ENCODE data around the gene SLX1A. TPM values are rescaled to one million over a fixed set of nuclear protein-coding genes. Genes with fewer than 3 reads are reported as not detected.
"Not testable (repeated sequence)": the region's sequence is repeated elsewhere in the genome, so short reads cannot be mapped to it uniquely, and the experiment has no call there.

The SLX1A gene
- total RNA-seq, 2 donors from 2014 or later, result 18.7 to 24.8 TPM

DNA sequence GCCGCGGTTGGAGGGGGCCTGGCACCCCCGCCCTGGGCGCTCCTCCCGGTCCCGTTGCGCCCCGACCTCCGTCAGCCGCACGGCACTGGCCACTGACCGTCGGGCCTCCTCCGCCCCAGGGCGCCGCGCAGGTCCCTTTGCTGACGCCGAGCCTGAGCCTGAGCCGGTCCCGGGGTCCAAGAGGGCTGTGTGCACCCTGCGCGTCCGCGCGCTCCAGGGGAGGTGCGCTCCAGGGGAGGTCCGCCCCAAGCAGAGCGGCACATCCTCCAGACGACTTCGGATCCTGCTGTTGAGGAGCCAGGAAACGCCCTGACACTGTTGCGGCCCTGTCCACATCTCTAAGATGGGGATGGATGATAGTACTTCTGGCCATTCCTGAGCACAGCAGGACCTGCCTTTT is 12.6 kb downstream of the SLX1A start:
- intact Hi-C loops (cut with DNase I); DNase-seq: not testable (repeated sequence)
- ATAC-seq, result peak; percentile 24 to 44

DNA sequence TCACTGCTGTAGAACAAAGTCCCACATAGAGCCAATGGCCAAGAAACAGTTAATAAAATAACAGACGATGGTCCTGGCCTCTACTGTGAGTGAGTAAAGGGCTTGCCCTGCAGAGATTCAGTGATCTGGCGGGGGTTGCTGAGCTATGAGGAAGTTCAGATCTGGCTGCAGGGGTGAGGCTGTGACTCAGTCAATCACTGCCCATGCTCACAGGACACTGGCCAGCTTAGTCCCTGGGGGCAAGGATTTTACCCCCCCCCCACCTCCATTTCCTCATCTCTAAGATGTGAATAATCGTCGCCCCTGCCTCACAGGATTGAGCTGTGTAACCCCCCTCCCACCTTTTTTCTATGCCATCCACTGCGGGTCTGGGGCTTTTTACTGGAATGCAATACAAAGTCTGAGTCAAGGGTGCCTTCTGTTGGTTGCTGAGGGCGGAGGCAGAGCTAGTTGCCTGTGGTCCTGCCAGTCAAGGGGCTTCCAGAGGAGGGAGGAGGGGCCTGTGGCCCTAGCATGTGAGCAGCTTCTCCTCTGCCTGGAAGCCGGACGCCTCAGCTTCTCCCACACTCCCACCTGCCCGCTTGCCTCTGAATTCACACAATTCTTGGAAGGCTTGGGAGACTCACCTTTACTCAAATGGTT is 13.5 kb downstream of the SLX1A start:
- ATAC-seq, result peak in 1 of 2 donors; percentile 63
- intact Hi-C loops (cut with DNase I), result not testable (repeated sequence)
- peak; percentile 17 for DNase-seq

DNA sequence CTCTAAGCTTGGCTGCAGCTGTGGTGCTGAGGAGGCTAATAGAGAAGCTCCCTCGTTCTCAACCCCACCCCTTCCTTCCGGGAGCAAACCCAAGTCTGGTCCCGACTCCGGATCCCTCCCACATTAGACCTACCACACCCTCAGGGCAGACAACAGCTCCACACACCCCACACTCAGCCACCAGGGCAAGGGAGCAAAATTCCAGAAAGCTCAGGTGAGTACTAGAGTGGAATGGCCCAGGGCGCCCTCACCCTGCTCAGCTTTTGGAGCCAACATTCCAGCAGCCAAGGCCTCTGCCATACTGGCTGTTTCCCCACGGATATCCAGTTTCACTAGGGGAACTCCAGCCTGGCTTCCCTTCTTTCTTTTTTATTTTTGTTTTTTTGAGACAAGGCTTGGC is 15.4 kb downstream of the SLX1A start:
- ATAC-seq, result peak; percentile 32 to 54
- intact Hi-C loops (cut with DNase I), result not testable (repeated sequence)
- peak; percentile 68 for DNase-seq

DNA sequence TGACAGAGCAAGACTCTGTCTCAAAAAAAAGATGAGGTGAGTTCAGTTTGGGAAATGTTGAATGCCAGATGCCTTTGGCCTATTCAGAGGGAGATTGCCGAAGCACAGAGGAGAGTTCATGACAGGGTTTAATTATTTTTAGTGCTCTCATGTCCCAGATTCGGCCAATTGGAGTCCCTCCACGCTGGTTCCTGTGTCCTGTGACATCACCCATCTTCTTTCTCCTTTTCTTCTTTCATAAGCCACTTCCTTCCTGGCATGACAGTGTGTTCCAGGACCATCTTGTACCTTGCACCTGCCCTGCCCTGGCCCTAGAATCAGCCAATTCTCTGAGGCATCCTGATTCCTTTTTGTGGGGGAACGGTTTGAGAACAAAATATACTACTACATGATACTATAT is 17.7 kb downstream of the SLX1A start:
- DNase-seq; intact Hi-C loops (cut with DNase I): not testable (repeated sequence)
- ATAC-seq, result peak in 1 of 2 donors; percentile 15

DNA sequence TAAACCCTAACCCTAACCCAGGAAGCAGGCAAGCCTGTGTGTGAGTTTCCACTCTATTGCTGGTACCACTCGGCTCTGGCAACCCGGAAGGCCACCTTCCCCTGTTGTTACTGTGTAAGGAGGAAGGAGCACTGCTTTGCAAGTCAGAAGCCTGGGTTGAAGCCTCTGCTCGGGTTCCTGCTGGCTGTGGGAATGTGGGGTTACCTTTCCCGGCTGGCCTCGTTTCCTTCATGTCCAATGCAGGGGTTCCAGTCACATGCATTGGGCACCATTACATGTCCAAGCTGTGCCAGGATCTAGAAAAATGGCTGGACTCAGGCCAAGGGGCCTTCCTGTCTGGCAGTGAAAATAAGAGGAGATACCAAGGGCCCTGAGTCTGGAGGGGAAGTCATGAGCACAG is 23.4 kb downstream of the SLX1A start:
- DNase-seq, result peak; percentile 3
- ATAC-seq; intact Hi-C loops (cut with DNase I): not testable (repeated sequence)

Other genes with a start within 250 kb of the SLX1A start
- gene TMEM219, start 231.8 kb upstream of the SLX1A start, total RNA-seq, result 10 to 100 TPM; 73.8 to 78.8 TPM
- gene TAOK2, start 220.0 kb upstream of the SLX1A start, total RNA-seq, result 10 to 100 TPM; 33.6 to 45.8 TPM
- gene HIRIP3, start 198.3 kb upstream of the SLX1A start, total RNA-seq, result 10 to 100 TPM; 13.0 to 18.4 TPM
- 10 to 100 TPM; 33.6 to 35.9 TPM for gene INO80E, start 197.6 kb upstream of the SLX1A start, total RNA-seq
- under 1 TPM; 0.63 to 0.77 TPM for gene DOC2A, start 182.8 kb upstream of the SLX1A start, total RNA-seq
- not detected for gene C16orf92, start 170.7 kb upstream of the SLX1A start, total RNA-seq
- not detected for gene TLCD3B, start 162.6 kb upstream of the SLX1A start, total RNA-seq
- 1,000 to 10,000 TPM; 2,548 to 2,783 TPM for gene ALDOA, start 128.1 kb upstream of the SLX1A start, total RNA-seq
- gene PPP4C, start 117.9 kb upstream of the SLX1A start, total RNA-seq, result 10 to 100 TPM; 34.2 to 41.1 TPM
- gene TBX6, start 102.0 kb upstream of the SLX1A start, total RNA-seq, result under 1 TPM; 0.55 to 0.80 TPM
- gene YPEL3, start 97.7 kb upstream of the SLX1A start, total RNA-seq, result 10 to 100 TPM; 39.5 to 54.1 TPM
- 1 to 10 TPM; 2.6 to 3.4 TPM for gene GDPD3, start 80.3 kb upstream of the SLX1A start, total RNA-seq
- gene MAPK3, start 70.7 kb upstream of the SLX1A start, total RNA-seq, result 10 to 100 TPM; 56.9 to 59.6 TPM
- gene CORO1A, start 10.3 kb upstream of the SLX1A start, total RNA-seq, result 10 to 100 TPM; 14.8 to 32.0 TPM
- gene BOLA2B, start 209 bp upstream of the SLX1A start, total RNA-seq, result 10 to 100 TPM; 71.4 to 84.6 TPM
- gene SULT1A3, start 5.4 kb downstream of the SLX1A start, total RNA-seq, result 10 to 100 TPM; 12.0 to 22.6 TPM
- gene NPIPB13, start 54.6 kb downstream of the SLX1A start, total RNA-seq, result 1 to 10 TPM; 3.2 to 3.4 TPM
- 10 to 100 TPM; 35.5 to 47.8 TPM for gene CD2BP2, start 161.4 kb downstream of the SLX1A start, total RNA-seq
- gene TBC1D10B, start 176.6 kb downstream of the SLX1A start, total RNA-seq, result 10 to 100 TPM; 23.4 to 30.5 TPM
- not detected for gene MYL11, start 180.9 kb downstream of the SLX1A start, total RNA-seq
- gene SEPTIN1, start 188.7 kb downstream of the SLX1A start, total RNA-seq, result 1 to 10 TPM; 2.0 to 3.4 TPM
- gene ZNF48, start 201.5 kb downstream of the SLX1A start, total RNA-seq, result 1 to 10 TPM; 5.4 to 6.4 TPM
- 1 to 10 TPM; 5.9 to 6.2 TPM for gene ZNF771, start 213.7 kb downstream of the SLX1A start, total RNA-seq
- 10 to 100 TPM; 35.1 to 35.5 TPM for gene DCTPP1, start 236.2 kb downstream of the SLX1A start, total RNA-seq